Pancreas (tissue), 10 donors: ENCODE data around the gene SLC24A4. TPM values are rescaled to one million over a fixed set of nuclear protein-coding genes. Genes with fewer than 3 reads are reported as not detected.

Experiments used
- ATAC-seq, 4 donors: fragments of 200-7000 bp; cut with Tn5 transposase; one replicate each; pipeline versions ENCODE4 v1.8.0 to v1.9.1; 2020; ENCODE audit warnings: mild to moderate bottlenecking in 4 of 4, moderate library complexity in 4 of 4
- DNase-seq, 6 donors: peaks; one replicate each; pipeline ENCODE4 v3.0.0-alpha.2; 2020
- FAIRE-seq: peaks from 2 replicates; lab custom pipeline; 2012; peaks lifted over from hg19 to GRCh38; lab: Jason Lieb, UNC
- H3K27ac ChIP-seq, 4 donors: fragments of 200-600 bp; sonication (generic); 1 replicate in 3 of 4; 2 replicates in 1 of 4; pipeline versions ENCODE4 v1.5.0 to v1.8.0; 2020
- H3K27me3 ChIP-seq, 4 donors: fragments of 200-600 bp; one replicate each; pipeline ENCODE4 v1.8.0; 2021
- H3K36me3 ChIP-seq, 3 donors: fragments of 200-600 bp; sonication (generic) in 1 of 3; one replicate each; pipeline versions ENCODE4 v1.5.0 to v1.8.0; 2020 to 2021
- H3K4me1 ChIP-seq, 3 donors: fragments of 200-600 bp; one replicate each; pipeline ENCODE4 v1.8.0; 2021
- H3K4me3 ChIP-seq, 4 donors: fragments of 200-600 bp; sonication (generic) in 2 of 4; one replicate each; pipeline versions ENCODE4 v1.5.0 to v1.8.0; 2020 to 2021
- H3K9me3 ChIP-seq, 4 donors: fragments of 200-600 bp; one replicate each; pipeline ENCODE4 v1.8.0; 2021
- WGBS, 2 donors: extraction: QIAGEN DNeasy Blood & Tissue Kit; methylation state at CpG; one replicate each; pipeline ENCODE4 v1.1.7; 2013; 5-methylcytosine and 5-hydroxymethylcytosine counted together
- intact Hi-C, 3 donors: fragments of 100-400 bp; cut with DNase I; formaldehyde crosslinking; loops; one replicate each; pipeline versions ENCODE4 v1.11.1 to v1.14.2; 2022
- polyA plus RNA-seq, 2 donors: library from polyadenylated mRNA; stranded (reverse); fragments of 200-250 nt; gene quantifications; one replicate each; pipeline ENCODE4 v1.2.3, GENCODE V29; 2013
- total RNA-seq, 6 donors: library from RNA; stranded (reverse); fragmentation: NEBNext Ultra II Directional in 4 of 6; extraction: Animal tissue kit (Norgen Biotek cat#: 25700) in 4 of 6; gene quantifications; one replicate each; pipeline versions ENCODE4 v1.2.1 to v1.2.4, GENCODE V29; 2021 to 2023
- TF ChIP-seq, protein P1 (sequence below), 4 donors: fragments of 200-600 bp; sonication (generic) in 3 of 4; IDR thresholded peaks; one replicate each; pipeline versions ENCODE4 v1.5.0 to v1.8.0; 2021; ENCODE audit warnings: antibody characterized with exemption in 4 of 4
- donor health status: healthy with polysubstance abuse.
- donor health status: DM: no; HTN: no; CAD: no; lungs with moderate emphysema.
- donor health status: DM: no; HTN: no; CAD: no.
- donor health status: control.
- donor health status: control.
- donor health status: Bipolar disorder and iron deficiency.
- donor health status: DM: yes; HTN: yes; CAD: no.
- donor health status: DM: no; HTN: no; CAD: no.
- donor health status: DM: no; HTN: no; CAD: no.
- donor health status: DM: yes; HTN: yes; CAD: no.

The SLC24A4 gene
- total and polyA plus RNA-seq, 8 donors: 0.04 to 0.14 (median 0.07) TPM

DNA sequence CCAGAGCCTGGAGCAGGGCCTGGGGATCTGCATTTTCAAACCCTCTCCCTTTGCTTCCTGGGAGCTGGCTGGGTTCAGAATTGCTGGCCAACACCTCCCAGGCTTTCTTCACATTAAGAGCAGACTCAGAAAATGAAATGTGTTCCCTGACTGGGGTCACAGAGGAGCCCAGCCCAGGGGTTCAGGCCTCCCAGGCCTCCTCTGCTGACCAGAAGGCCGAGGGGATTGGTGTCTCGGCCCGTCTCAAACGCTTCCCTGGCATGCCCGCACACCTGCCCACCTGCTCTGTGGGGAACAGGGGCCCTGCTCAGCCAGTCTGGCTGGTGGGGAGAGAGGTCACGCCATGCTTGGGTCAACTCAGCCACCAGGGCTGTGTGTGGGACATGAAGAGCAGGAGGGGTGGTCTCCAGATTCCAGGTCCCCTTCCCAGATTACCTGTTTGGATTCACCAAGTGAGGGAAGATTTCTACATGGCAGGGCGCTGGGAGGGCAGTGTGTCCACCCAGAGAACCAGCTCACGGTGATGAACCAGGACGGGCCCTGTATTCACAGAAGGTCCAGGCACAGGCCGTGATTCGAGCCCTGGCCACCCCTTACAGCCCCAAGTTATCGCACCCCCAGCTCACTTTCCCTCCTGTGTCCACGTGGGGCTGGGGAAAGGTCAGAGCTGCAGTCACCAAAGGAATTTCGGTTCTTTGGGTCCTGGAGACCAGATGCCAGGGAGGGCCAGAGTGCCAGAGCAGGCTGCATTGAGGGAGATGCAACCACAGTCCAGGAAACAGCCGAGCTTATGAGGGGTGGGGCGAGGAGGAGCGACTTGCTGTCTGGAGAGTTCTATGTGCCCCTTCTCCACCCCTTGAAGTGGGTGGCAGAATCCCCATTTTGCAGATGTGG is 135.4 kb downstream of the SLC24A4 start:
- Histone ChIP-seq H3K36me3 (no peaks in the 10 kb centered on the region), H3K27ac (no peak overlapping the region), H3K4me3 (no peak overlapping the region), H3K4me1 (no peaks in the 10 kb centered on the region), H3K27me3 (no peaks in the 10 kb centered on the region), H3K9me3 (no peaks in the 10 kb centered on the region)
- TF ChIP-seq, protein P1, sequence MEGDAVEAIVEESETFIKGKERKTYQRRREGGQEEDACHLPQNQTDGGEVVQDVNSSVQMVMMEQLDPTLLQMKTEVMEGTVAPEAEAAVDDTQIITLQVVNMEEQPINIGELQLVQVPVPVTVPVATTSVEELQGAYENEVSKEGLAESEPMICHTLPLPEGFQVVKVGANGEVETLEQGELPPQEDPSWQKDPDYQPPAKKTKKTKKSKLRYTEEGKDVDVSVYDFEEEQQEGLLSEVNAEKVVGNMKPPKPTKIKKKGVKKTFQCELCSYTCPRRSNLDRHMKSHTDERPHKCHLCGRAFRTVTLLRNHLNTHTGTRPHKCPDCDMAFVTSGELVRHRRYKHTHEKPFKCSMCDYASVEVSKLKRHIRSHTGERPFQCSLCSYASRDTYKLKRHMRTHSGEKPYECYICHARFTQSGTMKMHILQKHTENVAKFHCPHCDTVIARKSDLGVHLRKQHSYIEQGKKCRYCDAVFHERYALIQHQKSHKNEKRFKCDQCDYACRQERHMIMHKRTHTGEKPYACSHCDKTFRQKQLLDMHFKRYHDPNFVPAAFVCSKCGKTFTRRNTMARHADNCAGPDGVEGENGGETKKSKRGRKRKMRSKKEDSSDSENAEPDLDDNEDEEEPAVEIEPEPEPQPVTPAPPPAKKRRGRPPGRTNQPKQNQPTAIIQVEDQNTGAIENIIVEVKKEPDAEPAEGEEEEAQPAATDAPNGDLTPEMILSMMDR (IDR thresholded peaks at IDR 0.05): no peak
- FAIRE-seq (no peak), ATAC-seq (no peak), DNase-seq (no peak)
- 75 to 77% methylated on average over 17 of the region's 17 CpGs for WGBS, 2 donors
- intact Hi-C loops: no loop called here

DNA sequence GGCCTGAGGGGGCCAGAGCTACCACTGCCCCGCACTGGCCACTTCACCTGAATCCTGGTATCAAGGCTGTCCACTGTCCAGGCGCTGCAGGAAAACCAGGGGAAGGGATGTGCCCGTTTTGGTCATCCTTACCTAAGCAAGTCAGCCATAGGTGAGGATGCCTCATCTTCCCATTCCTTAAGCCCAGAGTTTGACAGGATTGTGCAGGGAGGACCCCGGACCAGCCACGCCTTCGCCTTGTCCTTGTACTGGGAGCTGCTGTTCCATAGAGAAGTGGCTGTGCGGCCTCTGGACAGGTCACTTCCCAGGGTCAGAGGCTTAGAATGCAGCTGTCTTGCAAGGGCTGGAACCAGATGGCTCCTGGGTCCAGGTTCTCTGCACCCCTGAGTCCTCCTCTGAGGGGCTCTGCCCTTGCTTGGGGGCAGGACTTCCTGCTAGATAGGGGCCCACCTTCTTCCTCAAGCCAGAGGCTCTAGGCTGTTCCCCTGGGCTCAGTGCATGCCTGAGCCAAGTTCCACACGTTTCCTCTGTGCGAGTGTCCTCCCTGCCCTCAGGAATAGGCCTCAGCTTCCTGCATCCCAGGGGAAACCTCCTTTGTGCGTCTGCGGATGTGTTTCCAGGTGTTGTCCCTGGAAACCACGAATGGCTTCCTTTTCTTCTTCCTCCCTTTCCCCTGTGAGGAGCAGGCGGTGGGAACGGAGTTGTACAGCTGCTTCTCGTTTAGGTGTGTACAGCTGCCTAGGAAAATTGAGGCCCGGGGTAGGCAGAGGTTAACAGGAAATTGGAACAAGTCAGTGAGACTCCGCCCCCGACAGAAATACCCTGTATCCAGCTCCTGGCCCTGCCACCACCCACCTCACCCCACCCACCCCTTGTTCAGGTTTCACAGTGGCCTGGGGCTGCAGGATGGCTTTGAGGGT is 136.3 kb downstream of the SLC24A4 start:
- TF ChIP-seq, protein P1 (IDR thresholded peaks at IDR 0.05): no peak
- WGBS, 2 donors: 65 to 67% methylated on average over 18 of the region's 18 CpGs
- Histone ChIP-seq H3K27ac (no peak overlapping the region), H3K27me3 (no peaks in the 10 kb centered on the region), H3K4me3 (no peak overlapping the region), H3K9me3 (no peaks in the 10 kb centered on the region), H3K4me1 (no peaks in the 10 kb centered on the region), H3K36me3 (no peaks in the 10 kb centered on the region)
- no peak for DNase-seq
- intact Hi-C loops: no loop called here
- no peak for FAIRE-seq
- ATAC-seq: no peak

GRCh38 chr14:92459950-92460421 is 137.0 kb downstream of the SLC24A4 start:
- FAIRE-seq (no peak), DNase-seq (no peak), ATAC-seq (no peak)
- Histone ChIP-seq H3K27ac (no peak overlapping the region), H3K27me3 (no peaks in the 10 kb centered on the region), H3K4me3 (no peak overlapping the region), H3K4me1 (no peaks in the 10 kb centered on the region), H3K9me3 (no peaks in the 10 kb centered on the region), H3K36me3 (no peaks in the 10 kb centered on the region)
- TF ChIP-seq, protein P1 (IDR thresholded peaks at IDR 0.05): no peak
- WGBS, 2 donors: 57 to 61% methylated on average over 12 of the region's 12 CpGs
- intact Hi-C loops: no loop called here

GRCh38 chr14:92460541-92460915 is 137.6 kb downstream of the SLC24A4 start:
- no peak for DNase-seq
- no peaks in the 10 kb centered on the region for H3K4me1 ChIP-seq
- H3K27ac ChIP-seq: no peak overlapping the region
- 65 to 72% methylated on average over 6 of the region's 6 CpGs for WGBS, 2 donors
- no peak for ATAC-seq
- H3K9me3 ChIP-seq: no peaks in the 10 kb centered on the region
- H3K27me3 ChIP-seq: no peaks in the 10 kb centered on the region
- TF ChIP-seq, protein P1 (IDR thresholded peaks at IDR 0.05): no peak
- intact Hi-C loops: no loop called here
- H3K4me3 ChIP-seq: no peak overlapping the region
- no peak for FAIRE-seq
- no peaks in the 10 kb centered on the region for H3K36me3 ChIP-seq
